ENCODE measurements around the gene VMAC.

VMAC gene

DNA sequence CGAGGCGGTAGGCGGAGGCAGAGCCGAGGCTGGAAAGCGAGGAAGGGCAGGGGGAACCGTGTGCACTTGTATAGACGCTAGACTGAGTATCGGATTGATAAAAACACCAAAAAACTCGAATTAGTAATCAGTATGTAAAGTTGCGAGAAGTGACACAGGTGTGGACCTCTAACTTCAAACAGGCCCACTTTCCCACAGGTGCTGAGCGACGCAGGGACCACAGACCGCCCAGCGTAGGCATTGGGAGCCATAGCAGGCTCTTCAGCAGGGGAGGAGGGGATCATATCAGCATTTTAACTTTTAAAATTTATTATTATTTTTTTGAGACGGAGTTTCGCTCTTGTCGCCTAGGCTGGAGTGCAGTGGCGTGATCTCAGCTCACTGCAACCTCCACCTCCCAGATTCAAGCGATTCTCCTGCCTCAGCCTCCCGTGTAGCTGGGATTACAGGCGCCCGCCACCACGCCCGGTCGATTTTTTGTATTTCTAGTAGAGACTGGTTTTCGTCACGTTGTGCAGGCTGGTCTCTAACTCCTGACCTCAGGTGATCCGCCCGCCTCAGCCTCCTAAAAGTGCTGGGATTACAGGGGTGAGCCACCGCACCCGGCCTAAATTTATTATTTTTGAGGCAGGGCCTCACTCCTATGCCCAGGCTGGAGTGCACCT lies 574 bp downstream of the VMAC start:
- DNase-seq (ENCODE audit: low spot score) = no peak

DNA sequence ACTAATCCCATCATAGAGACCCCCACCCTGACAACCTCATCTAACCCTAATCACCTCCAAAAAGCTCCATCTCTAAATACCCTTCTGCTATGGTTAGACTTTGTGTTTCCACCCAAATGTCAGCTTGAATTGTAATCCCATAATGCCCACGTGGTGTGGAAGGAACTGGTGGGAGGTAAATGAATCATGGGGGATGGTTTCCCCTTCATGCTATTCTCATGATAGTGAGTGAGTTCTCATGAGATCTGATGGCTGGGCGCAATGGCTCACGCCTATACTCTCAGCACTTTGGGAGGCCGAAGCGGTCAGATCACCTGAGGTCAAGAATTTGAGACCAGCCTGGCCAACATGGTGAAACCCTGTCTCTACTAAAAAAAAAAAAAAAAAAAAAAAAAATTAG lies 2.6 kb downstream of the VMAC start:
- DNase-seq (ENCODE audit: low spot score) = no peak

DNA sequence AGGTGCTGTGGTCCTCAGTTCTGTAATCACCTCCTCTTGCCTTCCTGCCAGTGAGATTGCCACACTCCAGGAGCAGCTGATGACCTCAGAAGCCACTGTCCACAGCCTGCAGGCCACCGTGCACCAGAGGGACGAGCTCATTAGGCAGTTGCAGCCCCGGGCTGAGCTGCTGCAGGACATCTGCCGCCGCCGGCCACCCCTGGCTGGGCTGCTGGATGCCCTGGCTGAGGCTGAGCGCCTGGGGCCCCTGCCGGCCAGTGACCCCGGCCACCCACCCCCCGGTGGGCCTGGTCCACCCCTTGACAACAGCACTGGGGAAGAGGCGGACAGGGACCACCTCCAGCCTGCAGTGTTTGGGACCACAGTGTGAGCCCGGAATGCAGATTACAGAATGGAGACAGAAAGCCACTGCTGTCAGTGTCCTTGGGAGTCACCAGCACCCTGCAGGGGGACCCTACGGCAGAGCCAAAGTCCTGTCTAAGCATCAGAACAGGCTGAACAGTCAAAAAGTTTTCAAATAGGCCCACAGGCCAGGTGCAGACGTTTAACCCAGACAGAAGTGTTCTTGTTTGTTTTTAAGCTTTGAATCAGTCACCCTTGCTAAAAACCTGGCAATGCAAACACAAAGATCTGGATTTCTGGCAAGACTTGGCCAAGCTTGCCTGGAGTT lies 4.2 kb downstream of the VMAC start:
- no peak for DNase-seq (ENCODE audit: low spot score)

DNA sequence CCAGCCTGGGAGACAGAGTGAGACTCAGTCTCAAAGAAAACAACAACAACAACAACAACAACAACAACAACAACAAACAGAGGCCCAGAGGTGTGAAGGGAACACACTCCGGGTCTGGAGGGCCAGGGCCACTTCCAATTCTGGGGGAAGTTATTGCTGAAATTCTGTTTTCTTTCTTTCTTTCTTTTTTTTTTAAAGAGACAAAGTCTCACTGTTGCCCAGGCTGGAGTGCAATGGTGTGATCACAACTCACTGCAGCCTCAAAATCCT lies 5.9 kb downstream of the VMAC start:
- no peak for DNase-seq (ENCODE audit: low spot score)

DNA sequence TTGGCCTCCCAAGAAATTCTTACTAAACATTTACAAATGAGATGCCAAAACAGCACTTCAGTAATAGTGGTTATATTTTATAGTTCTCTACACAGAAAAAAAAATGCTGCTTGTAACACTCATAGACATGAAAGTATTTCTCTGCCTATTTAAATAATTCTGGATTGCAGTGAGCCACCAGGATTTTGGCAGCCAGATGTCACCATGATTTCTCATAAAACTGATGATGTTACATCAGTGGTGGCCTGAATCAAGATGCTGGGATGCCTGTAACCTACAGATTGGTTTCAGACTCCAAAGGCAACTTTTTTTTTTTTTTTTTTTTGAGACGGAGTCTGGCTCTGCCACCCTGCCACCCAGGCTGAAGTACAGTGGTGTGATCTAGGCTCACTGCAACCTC lies 6.7 kb downstream of the VMAC start:
- no peak for DNase-seq (ENCODE audit: low spot score)

DNA sequence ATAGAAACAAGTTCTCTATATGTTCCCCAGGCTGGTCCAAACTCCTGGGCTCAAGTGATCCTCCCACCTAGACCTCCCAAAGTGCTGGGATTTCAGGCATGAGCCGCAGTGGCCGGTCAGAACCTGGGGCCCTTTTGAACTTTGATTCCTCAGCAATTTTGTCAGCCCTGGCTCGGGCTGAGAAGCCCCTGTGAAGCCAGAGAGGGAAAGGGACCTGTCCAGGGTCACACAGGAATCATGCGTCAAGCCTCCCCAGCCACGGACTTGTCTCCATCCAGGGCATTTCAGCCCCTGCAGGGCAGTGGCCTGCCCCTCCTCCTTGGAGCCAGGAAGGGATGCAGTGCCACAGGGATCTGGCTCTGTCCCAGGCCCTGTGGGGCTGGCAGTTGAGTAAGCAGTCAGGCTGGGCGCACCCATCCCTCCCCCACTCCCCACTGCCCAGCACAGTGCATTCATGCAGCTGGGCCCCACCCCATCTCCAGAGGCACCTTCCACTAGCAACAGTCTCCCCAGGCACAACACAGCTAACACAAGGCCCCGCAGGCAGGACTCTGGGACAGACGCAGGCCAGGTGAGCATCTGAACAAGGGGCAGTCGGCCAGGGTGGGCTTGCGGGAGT lies 9.2 kb downstream of the VMAC start, which contains the start of gene CAPS:
CAPS (plus strand) TSS at position 516 of the 619 bp plus-strand sequence. CDS start 153 bp downstream, outside the sequence.
- DNase-seq (ENCODE audit: low spot score) = peak; percentile 67

DNA sequence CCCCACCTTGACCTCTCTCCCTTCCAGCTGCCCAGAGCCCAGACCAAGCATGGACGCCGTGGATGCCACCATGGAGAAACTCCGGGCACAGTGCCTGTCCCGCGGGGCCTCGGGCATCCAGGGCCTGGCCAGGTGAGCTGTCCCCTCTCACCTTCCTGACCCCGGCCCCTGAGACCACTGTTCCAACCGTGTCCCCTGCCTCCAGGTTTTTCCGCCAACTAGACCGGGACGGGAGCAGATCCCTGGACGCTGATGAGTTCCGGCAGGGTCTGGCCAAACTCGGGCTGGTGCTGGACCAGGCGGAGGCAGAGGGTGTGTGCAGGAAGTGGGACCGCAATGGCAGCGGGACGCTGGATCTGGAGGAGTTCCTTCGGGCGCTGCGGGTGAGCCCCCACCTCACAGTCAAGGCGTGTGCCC lies 9.7 kb downstream of the VMAC start:
- no peak for DNase-seq (ENCODE audit: low spot score)

DNA sequence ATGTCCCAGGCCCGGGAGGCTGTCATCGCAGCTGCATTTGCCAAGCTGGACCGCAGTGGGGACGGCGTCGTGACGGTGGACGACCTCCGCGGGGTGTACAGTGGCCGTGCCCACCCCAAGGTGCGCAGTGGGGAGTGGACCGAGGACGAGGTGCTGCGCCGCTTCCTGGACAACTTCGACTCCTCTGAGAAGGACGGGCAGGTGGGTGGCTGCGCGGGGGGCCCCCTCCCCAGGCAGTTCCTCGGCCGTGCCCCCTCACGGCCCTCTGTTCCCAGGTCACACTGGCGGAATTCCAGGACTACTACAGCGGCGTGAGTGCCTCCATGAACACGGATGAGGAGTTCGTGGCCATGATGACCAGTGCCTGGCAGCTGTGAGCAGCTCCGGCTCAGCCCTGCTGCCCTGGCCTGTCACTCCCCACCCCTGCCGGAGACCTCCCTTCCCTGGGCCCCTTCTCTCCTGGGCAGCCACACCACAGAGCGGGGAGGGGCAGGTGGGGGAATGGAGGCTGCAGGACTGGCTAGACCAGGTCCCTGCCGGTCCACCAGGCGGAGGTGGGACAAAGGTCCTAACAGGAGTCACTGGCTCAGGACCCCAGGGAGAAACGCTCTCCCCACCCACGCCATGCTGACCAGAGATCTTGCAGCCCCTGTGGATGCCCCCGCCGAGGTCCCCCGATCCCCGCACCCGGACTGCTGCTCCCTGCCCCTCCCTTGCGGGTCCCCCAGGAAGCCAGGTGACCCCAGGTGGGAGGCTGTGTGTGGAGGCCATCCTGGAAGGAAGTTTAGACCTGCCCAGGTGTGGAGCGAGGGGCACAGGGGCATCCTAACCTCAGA lies 10.5 kb downstream of the VMAC start:
- DNase-seq (ENCODE audit: low spot score) = no peak

DNA sequence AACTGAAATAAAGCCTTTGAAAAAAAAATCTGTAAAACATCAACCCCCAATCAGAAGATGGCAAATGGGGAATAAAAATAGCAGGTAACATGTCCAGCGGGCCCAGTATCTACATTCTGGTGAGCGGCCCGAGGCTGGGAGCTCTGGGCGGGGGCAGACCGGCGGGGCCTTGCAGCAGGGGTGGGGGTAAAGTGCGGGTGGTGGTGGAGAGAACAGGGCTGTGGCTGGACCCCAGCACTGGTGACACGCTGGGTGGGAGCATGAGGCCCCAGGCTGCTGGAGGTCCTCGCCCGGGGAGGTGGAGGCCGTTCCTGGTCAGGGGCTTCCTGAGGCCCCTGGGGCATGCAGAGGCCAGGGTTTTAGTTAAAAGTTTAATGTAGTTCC lies 11.1 kb downstream of the VMAC start:
- no peak for DNase-seq (ENCODE audit: low spot score)

DNA sequence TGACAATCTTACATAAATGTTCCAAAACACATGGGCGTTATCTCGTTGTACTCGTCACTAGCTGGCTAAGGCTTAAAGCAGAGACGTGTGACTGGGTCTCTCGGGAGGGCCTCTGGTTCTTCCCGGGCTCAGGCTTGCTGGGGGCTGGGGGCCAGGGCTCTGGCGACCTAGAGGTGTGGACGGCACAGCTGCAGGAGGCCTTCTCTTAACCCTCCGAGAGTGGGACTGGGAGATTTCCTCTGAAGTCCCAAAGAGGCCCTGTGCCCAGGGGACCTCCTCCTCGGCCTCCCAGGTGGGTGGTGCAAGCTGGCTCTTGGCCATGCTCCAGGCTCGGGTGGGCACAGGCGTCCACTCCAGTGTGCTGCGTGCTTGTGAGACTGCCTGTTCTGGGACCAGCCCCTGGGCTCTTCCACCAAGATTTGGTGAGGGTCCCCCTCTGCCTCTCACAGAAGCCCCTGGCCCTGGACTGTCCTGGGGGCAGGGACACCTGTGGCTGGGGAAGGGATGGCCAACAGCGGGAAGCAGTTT lies 11.6 kb downstream of the VMAC start:
- DNase-seq (ENCODE audit: low spot score) = no peak

DNA sequence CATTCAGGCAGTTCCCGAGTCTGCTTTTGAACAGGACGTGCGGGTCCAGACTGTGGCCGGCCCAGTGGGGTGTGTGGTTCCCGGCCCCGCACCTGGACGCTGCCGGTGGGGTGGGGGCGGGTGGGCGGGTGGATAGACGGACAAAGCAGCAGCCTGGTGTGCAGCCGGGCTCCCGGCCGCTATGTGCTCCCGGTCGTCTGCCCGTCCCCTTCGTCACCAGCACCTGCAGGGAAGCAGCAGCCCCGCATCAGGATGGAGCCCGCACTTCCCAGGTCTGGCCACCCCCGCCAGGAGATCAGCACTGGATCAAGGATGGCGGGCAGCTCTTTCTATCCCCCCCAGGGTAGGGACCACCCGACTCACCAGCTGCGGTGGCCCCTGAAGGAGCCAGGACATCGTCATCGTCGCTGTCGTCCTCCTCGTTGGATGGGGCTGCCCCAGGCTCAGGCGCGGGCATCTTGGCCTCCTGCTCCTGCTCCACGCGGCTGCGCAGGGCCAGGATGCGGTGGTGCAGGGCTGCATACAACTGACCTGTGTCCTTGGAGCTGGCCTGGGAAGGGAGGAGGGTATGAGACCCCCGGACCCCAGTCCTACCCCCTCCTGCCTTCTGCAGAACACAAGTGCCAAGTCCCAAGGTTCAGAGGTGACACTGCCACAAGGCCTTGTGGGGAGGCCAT lies 12.9 kb downstream of the VMAC start:
- DNase-seq (ENCODE audit: low spot score) = no peak

DNA sequence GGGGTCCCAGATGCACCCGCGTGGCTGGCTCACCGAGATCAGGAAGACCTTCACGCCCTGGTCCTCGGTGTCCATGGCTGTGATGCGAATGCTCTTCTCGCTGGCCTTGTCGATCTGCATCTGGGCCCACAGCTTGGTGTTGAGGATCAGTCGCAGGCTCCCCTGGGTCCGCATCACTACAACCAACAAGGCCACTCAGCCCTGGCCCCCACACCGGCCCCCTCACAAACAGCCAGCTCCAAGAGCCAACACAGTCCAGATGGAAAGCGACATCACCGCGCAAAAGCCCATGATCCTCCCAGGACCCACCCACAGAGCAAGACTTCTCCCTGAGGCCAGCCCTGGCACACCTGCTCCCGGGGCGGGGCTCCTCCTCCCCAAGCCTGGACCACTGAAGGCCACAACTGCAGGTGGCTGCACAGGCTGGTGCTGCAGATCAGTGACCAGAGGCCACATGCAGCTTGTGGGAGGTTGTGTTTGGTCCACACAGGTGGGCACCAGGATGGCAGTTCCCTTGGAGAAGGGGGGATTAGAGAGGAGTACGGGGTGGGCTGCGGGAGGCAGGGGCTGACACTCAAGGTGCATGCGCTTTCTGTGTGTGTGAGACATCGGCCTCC lies 13.9 kb downstream of the VMAC start:
- DNase-seq (ENCODE audit: low spot score) = no peak

DNA sequence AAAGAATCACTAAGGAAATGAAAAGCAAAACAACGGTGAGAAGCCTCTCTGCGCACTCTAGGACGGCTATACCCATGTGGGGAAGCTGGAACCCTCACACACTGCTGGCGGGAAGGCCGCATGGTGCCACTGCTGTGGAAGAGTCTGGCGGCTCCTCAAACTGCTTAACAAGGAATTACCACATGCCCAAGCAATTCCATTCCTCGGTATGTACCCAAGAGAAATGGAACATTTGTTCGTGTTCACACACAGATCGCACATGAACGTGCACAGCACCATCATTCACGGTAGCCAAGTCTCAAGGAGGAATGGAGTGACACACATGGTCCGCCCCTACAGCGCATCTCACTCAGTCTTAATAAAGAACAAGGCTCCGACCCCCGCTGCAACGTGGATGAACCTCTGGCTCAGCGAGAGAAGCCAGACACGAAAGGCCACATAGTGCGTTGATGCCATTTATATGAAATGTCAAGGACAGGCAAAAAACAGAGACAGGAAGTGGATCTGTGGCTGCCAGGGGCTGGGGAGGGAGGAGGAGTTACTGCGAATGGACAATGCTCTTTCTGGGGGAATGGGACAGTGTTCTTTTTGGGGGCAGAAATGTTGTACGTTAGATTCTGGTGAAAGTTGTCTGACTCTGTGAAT lies 17.0 kb downstream of the VMAC start:
- DNase-seq (ENCODE audit: low spot score) = no peak

DNA sequence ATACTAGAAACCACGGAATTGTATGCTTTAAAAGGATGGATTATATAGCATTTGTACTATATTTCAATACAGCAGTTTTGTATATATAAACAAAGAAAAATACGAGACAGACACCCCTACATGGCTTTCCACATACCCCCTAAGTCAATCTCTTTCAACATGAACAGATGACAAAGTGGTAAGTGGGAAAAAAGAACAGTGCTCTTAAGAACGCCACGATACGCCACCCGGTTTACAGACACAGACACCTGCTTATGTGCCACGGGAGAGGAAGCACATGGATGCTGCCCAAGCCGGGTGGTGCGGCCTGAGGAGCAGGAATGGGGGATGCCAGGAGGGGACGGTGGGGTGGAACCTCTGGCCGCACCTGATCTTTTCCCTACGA lies 17.5 kb downstream of the VMAC start:
- DNase-seq (ENCODE audit: low spot score) = no peak

DNA sequence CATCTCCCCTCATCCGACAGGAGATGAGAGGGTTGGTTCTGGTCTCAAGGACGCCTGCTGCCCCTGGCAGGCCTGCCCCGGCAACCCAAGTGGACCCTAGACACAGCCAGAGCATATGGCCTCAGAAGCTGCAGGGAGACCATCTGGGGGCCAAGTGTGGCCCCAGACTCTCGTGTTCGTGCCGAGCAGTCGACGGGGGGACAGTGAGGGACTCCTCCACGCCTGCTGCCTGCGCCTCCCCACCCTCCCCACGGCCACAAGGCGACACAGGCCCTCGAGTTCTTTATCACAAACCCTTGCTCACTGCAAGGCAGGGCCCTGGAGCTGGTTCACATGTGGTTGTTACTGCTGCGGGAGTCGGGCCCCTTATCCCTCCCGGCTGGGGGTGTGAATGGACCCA lies 18.7 kb downstream of the VMAC start:
- DNase-seq (ENCODE audit: low spot score) = no peak

DNA sequence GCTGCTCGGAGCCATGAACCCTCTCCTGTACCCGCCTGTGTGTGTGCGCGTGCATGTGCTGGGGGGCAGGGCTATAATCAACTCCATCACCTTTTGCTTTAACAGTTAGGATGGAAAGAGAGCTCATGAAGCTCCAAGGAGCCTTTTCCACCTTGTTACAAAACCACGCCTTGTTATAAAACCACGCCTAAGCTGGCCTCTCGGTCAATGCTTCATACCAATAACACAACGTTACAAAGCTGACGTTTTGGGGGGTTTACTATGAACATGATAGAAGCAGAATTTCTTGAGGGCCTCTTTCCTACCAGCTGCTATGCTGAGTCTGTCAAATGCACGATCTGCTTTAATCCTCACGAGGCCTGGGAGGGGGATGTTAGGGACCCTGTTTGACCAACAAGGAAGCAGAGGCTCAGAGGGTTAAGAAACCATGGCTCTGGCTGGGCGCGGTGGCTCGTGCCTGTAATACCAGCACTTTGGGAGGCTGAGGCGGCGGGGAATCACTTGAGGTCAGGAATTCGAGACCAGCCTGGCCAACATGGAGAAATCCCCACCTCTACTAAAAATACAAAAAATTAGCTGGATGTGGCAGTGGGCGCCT lies 21.3 kb downstream of the VMAC start:
- DNase-seq (ENCODE audit: low spot score) = no peak

DNA sequence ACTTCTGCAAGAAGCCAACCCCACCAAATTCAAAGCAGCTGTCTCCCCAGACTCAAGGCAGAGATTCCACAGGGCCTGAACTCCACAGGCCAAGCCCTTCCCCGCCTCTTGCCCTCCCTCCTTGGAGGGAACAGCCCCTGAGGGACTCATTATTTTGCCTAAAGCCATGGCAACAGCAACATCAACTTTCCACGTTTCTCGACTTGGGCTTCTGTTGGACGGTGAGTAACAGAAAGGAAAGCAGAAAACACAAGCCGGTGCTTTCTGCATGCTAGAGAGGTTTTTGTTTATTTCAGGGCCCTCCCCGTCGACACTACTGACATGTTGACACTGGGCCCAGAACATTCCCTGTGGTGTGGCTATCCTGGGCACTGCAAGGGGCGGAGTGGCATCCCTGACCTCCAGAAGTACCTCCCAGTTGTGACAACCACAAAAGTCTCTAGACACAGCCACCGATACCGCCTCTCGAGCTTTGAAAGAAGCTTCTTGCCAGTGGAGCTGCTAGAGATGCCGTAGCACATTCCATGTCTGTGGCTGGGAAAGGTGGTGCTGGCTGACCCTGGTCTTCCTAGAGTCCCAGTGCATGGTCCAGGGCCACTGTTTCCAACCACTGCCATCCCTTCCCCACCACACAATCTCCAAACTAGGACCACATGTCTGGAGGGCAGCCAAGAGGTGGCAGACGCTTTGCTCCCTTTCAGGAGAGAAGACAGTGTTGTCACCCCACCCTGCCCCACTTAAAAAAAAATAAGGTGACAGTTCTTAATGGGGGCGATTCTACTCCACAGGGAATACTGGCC lies 22.2 kb downstream of the VMAC start:
- peak; percentile 88 for DNase-seq (ENCODE audit: low spot score)

DNA sequence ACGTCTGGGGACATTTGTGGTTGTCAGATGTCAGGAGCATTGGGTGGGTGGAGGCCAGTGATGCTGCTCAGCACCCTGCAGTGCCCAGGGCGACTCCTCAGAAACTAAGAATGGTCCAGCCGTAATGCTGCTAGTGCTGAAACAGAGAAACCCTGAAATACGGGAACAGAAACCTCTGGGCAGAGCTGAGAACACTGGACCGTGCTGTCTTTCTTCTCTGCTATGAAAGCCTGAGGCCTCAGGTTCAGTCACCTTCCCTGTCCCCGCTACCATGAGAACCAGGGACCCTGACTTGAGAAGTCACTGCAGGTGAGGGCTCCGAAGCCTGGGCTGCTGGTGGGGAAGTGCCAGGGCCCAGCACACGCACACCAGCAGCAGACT lies 22.8 kb downstream of the VMAC start:
- DNase-seq (ENCODE audit: low spot score) = no peak

DNA sequence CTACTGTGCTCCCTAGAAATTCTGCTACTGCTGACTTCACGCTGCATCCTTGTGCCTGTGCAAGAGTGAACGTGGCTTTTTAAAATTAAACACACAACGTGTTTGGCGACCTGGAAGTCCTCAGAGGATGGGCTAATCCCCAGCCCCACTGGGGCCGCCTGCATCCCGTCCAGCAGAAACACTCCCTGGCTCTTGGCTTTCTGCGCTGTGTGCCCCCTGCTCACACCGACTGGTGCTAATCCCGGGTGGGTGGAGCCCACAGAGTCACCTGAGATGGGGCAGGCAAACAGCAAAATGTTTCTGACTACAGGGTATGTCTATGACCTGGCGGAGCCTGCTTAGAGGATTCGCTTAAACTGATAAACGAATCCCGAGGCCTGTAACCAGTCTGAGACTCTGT lies 24.5 kb downstream of the VMAC start:
- no peak for DNase-seq (ENCODE audit: low spot score)

DNA sequence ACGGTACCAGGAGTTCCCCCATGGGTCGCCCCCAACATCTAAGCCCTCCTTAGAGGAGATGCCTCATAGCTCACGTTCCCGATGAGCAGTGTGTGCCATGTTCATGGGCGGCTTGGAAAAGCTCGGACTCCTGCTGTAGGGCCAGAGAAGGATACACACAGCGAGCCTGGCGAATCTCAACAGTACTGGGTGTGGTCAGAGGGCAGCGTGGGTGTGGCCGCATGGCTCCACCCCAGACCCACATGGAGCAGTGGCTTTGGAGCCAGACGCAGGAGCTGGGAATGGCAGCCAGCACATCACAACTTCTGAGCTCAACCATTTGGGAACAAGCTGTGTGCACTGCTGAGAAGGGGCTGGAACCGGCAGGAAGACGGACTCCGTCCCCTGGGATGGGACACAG lies 25.0 kb downstream of the VMAC start:
- no peak for DNase-seq (ENCODE audit: low spot score)
